Cardiac septum (tissue), 1 donor: ENCODE measurements around the gene CCNYL1. TPM values are rescaled to one million over a fixed set of nuclear protein-coding genes. Genes with fewer than 3 reads are reported as not detected.

Source experiments
- DNase-seq: peaks from one replicate; pipeline ENCODE4 v3.0.0-alpha.2; 2020; ENCODE audit warnings: low spot score
- intact Hi-C: fragments of 100-400 bp; cut with DNase I; formaldehyde crosslinking; loops from one replicate; pipeline ENCODE4 v1.14.0; 2022
- total RNA-seq: library from RNA; stranded (reverse); fragmentation: NEBNext Ultra II Directional; extraction: Animal tissue kit (Norgen Biotek cat#: 25700); gene quantifications from one replicate; pipeline ENCODE4 v1.2.1, GENCODE V29; 2021
- donor health status: DM: no; HTN: no; CAD: no.

The CCNYL1 gene
- total RNA-seq, 1 donor from 2014 or later, result 12.0 TPM

DNA sequence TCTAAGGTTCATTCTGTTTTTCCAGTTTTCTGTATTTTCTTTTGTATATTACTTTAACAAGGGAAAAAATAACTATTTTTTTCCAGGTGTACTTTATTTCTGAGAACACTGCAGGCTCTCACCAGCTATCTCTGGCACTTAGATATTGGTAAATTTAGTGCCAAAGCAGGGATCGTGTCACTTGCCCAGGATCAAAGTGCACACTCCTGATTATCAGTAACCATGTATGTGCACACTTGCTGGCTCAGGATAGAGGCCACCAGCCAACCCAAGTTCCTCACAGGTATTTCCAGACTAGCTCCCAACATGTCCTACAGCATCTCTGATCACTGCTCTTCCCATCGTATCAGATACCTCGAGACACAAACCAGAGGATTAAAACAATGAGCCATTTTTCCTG, 64.0 kb downstream of the CCNYL1 start:
- DNase-seq, result no peak
- intact Hi-C loops, result no loop called here

DNA sequence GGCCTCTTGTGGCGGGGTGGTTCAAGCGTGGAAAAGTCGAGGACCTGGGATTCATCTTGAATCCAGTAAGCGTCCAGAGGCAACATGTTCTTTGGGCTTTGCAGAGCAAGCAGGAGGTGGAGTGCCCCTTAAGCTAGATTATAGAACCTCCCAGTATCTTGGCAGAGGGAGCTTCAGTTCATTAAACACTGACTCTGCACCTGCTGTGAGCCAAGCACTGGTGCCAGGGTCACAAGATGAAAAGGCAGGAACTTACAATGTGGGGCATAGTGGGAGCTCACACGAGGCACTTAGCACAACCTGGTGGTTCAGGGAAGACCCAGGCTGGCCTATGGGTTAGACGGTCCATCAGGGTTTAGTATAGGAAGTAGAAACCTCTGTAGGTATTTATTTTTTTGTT, 65.7 kb downstream of the CCNYL1 start:
- no peak for DNase-seq
- intact Hi-C loops, result no loop called here

DNA sequence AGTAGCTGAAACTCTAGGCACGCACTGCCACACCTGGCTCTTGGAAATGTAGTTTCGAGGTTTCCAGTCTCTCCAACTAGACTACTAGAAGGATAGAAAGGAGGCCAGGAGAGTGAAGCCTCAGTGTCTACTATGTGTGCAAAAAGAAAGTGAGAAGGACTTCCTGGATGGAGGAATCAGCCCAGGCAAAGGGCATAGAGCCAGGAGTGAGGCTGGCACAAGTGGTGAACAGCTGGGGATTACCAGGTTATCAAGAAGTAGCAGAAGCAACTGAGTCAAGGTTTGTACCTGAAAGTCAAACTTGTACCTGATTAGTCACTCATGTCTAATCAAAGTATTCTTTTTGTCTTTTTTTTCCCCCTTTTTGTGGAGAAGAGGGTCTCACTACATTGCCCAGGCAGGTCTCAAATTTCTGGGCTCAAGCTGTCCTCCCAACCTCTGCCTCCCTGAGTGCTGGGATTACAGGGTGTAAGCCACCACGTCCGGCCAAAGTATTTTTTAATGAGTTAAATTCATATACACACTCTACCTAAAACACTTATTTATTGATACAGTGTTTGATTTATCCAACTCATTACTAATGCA, 67.0 kb downstream of the CCNYL1 start:
- no peak for DNase-seq
- intact Hi-C loops, result no loop called here

DNA sequence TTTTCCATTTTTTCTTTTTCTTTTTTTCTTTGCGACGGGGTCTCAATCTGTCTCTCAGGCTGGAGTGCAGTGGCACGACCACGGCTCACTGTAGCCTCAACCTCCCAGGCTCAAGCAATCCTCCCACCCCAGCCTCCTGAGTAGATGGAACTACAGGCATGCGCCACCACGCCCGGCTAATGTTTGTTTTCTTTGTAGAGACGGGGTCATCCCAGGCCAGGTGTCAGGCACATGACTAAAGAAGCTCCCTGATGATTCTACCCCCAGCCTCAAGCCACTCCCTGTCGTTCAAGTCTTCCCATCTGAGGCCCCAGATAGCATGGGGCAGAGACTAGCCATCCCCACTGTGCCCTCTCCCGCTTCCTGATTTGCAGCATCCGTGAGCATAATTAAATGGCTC, 68.1 kb downstream of the CCNYL1 start:
- no peak for DNase-seq
- intact Hi-C loops, result no loop called here

DNA sequence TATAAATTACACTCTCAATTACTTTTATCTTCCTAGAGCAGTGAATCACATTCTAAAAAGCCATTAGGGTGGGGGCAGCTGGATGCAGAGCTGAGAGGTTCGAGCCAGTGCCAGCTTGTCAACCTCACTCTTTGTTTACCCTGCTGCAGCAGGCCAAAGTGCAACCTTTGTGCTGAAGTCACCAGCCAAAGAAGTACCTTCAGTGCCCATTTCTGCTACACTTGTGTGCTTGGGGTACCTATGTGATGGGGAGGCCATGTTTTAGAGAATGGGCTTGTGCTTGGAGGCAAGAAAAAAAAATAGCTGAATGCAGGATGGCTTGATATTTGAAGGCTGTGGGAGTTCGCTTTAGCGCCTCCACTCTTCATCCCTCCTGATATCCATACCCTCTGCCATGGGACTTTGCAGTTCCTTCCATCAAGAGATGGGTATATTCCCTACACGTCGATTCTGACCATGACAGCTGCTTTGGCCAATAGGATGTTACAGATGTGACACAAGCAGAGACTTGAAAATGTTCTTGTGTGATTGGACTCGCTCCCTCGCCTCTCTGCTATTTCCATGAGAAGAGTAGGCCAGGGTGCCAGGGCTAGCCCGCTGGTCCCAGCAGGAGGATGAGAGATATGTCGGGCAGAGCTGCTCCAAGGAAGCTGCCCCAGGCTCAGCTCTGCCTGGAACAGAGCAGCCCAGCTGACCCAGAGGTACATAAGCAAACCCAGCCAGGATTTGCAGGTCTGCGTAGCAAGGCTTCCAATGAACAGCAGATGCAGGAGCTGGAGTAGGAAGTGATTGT, 71.0 kb downstream of the CCNYL1 start:
- intact Hi-C loops, result no loop called here
- no peak for DNase-seq

DNA sequence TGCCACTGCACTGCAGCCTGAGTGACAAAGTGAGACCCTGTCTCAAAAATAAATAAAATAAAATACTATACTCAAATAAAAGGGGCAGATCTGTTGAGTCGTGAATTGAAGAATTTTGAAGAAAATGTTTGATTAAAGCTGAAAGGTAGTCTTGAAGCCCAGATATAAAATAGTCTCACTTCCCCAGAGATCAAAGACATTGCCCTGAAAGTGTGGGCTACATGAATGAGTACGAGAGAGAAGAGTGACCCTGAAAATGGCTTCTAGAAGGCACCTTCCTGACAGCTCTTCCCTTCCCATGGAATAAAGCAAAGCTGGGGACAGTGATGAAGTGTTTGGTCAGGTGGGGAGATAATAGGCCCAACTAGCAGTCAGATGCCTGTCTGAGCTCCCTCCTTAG, 72.1 kb downstream of the CCNYL1 start:
- intact Hi-C loops, result no loop called here
- DNase-seq, result no peak

DNA sequence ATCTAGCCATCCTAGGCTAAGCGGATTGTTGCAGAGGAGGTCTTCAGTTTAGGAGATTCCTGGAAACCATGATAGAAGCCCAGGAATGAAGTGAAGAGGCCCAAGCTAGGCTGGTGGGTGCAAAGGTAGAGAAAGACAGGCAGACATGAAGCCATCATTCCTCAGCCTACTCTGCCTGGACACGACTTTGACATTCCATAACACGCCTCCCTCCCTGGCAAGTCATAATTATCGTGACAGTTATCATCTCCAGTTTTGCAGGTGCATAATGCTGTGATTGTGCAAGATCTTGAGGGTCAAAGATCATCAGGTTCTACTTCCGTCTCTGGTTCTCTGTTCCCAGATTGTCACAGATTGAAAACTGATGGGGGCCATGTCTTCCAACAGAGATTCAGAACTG, 73.5 kb downstream of the CCNYL1 start:
- intact Hi-C loops, result no loop called here
- DNase-seq, result no peak

DNA sequence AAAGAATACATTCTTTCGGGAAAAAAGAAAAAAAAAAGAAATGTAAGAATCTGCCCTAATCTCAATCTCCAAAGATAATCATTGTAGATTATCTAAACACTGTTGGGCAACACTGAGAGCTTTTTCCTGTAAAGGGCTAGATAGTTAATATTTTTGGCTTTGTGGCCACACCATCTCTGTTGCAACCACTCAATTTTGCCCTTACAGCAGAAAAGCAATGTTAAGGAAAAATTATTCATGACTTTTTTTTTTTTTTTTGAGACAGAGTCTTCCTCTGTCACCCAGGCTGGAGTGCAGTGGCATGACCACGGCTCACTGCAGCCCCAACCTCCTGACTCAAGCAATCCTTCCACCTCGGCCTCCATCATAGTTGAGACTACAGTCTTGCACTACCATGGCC, 75.6 kb downstream of the CCNYL1 start:
- intact Hi-C loops, result no loop called here

DNA sequence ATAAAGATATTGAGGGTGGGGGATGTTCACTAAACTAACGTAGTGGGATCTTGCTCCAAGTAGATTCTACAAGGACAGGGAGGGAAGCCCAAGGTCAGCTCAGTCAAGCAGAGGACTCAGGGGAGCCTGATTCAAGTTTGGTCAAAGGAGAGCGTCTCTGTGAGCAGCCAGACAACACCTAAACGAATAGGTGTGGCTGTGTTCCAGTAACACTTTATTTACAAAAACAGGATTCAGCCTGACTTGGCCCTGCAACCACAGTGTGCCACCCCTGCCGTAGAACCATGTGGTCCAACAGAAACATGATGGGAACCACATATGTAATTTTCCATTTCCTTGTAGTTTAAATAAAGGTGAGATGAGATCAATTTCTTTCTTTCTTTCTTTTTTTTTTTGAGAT, 76.4 kb downstream of the CCNYL1 start:
- DNase-seq, result no peak
- intact Hi-C loops, result no loop called here

More for the DNA sequence above, 75.6 kb downstream of the CCNYL1 start:
- DNase-seq, result no peak

DNA sequence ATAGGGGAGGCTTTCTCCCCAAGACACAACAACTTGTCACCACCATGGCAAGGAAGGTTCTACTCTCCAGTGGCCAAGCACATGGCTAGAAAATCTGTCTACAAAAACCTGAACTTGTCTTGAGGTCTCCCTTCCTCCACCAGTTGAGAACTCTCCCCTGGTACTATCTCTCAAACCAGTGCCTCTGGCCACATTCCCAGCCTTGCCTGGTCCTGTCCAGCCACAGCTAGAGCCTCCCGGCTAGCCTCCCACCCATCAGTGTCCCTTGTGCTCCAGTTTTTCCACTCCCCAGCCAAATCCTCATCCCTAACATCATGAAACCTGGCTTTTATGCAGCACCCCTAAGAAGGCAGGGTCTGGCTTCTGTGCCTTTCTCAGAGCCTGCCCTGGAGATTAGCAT, 79.5 kb downstream of the CCNYL1 start:
- DNase-seq, result no peak
- intact Hi-C loops, result no loop called here

DNA sequence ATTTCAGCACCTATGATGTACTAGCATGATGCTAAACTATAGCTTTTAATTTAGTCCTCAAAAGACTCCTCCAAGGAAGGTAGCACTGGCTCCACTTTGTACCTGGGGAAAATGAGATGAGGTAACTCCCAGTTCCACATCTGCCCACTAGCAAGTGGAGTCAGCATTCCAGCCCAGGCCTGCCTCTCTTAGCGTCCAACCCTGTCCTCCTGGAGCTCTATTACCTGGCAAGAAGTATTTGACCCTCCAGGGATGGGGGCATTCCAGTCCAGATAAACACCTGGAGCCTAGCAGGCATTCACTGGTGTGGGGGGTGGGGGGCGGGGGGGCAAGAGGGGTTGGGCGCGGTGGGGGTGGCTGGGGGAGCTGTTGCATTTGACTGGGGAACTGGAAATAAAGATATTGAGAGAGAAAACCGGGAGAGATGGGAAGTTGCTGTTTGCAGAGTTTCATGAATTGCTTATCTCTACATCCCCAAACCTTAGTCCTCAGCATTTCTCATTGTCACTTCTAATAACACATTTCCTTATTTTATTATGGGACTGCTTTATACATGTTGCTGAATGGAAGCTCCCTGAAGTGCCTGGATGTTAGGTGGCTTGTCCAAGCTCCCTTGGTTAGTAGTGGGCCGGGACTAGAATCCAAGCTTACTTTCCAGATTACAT, 80.3 kb downstream of the CCNYL1 start:
- intact Hi-C loops, result loop anchor here (2.0 kb wide), 1 partner anchor 19 kb away; no protein-coding TSS in a partner anchor
- peak; percentile 47 for DNase-seq

DNA sequence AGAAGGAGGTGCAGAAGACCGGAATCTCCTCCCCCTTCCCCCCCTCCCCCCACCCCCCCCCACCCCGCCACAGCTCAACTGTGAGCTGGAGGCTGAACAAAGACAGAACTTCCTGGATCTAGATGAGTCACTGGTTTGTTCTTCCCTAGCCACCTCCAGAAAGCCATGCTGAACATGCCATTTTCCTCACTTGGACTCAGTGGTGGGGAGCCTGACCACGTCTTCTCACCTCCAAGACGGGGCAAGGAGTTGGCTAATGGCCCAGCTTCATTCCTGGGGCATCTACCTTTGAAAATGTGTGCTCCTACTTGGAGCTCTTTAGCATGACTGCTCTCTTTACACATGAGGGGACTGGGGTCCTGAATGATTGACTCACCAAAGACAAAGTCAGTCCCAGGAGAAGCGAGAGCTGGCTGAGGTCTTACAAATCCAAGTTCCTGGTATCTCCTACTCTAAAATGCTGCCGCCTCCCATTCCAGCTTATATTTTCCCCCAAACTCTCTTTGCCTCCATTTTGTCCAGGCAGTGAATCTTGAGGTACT, 80.9 kb downstream of the CCNYL1 start:
- DNase-seq, result peak; percentile 61

DNA sequence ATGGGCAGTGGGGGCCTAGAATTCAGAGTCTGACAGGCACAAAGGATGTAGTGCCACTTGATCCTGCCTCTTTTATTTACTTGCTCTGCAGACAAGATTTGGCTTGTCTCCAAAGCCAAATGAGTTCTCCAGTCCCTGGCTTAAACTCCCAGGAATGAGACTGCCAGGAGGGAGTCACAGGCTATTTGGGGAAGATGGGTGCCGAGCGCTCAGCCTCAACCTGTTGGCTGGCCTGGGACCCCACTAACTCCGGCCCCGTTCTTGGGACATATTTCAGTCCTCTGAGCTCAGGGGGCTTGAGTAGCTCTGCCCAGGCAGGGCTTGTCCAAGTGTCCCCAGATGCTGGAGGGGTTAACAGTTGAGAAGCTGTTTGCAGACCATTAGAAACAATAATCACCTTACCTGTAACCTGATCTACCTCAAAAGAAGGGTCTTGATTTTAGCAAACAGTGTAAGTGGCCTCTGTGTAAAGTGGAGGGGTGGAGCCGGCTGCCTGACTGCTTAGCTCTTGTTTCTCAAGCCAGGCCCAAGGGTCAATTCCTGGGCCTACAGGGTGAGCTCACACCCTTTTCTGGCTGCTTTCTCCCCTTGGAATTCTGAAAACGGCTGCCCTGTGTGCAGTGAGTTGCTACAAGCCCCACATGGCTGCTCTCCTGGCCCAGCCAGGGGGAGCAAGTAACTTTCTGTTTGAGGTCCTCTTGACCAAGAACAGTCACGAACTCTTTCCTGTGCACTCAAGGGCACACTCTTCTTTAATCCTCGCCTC, 85.3 kb downstream of the CCNYL1 start:
- DNase-seq, result no peak
- intact Hi-C loops, result no loop called here

More for the DNA sequence above, 80.9 kb downstream of the CCNYL1 start:
- intact Hi-C loops, result loop anchor here (2.0 kb wide), 1 partner anchor 20 kb away; no protein-coding TSS in a partner anchor

DNA sequence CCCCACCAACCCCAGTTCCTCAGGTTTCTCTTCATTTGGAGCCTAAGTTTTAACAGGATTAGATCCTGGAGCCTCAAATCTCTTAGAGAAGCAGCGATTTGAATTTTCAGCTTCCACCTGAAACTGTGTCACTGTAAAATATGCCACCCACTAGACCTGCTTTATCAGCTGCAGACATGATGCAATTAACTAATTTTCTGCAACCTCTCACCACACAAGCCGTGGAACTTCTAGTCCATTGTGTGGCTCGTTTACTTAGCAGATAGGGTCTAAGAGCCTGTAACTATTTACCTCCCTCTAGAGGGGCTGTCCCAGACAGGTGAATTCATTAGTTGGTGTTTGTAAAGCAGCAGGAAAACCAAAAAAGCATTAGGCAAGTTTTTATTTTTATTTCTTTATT, 89.8 kb downstream of the CCNYL1 start:
- intact Hi-C loops, result no loop called here

DNA sequence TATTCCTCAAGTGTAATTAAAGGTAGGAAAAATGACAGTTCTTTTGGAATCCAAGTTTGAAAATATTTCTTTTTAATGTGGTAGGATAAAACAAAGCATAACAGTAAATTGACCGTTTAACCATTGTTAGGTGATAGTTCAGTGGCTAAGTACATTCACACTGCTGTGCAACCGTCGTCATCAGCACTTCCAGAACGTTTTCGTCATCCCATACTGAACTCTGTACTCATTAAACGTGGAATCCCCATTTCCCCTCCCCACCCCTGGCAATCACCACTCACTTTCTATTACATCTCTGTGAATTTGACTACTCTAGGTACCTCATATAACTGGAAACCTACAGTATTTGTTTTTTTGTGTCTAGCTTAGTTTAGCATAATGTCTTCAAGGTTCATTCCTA, 91.2 kb downstream of the CCNYL1 start:
- DNase-seq, result no peak
- intact Hi-C loops, result no loop called here

More for the DNA sequence above, 89.8 kb downstream of the CCNYL1 start:
- no peak for DNase-seq

Other genes with a start within 250 kb of the CCNYL1 start
- gene CREB1, start 181.7 kb upstream of the CCNYL1 start, total RNA-seq, result 46.9 TPM
- 10.8 TPM for gene METTL21A, start 86.2 kb upstream of the CCNYL1 start, total RNA-seq
- gene FZD5, start 58.3 kb downstream of the CCNYL1 start, total RNA-seq, result 3.7 TPM